ENCODE measurements around the gene GLTPD2.

Gene GLTPD2

GRCh38 chr17:4838309-4838785 is 49.6 kb downstream of the GLTPD2 start:
- no peak for DNase-seq (ENCODE audit: insufficient read length, low spot score)
- no peak for FAIRE-seq

GRCh38 chr17:4839221-4839620 is 50.5 kb downstream of the GLTPD2 start:
- FAIRE-seq (no peak), DNase-seq (ENCODE audit: insufficient read length, low spot score) (no peak)
